HG02759 (cell line): ENCODE data around the gene IRX2.

Source experiments
- ATAC-seq: cut with Tn5 transposase; IDR thresholded peaks from one replicate; pipeline ENCODE4 v1.9.1; 2021; ENCODE audit warnings: mild to moderate bottlenecking, moderate library complexity; ENCODE audit not compliant: unreplicated experiment

IRX2 gene

DNA sequence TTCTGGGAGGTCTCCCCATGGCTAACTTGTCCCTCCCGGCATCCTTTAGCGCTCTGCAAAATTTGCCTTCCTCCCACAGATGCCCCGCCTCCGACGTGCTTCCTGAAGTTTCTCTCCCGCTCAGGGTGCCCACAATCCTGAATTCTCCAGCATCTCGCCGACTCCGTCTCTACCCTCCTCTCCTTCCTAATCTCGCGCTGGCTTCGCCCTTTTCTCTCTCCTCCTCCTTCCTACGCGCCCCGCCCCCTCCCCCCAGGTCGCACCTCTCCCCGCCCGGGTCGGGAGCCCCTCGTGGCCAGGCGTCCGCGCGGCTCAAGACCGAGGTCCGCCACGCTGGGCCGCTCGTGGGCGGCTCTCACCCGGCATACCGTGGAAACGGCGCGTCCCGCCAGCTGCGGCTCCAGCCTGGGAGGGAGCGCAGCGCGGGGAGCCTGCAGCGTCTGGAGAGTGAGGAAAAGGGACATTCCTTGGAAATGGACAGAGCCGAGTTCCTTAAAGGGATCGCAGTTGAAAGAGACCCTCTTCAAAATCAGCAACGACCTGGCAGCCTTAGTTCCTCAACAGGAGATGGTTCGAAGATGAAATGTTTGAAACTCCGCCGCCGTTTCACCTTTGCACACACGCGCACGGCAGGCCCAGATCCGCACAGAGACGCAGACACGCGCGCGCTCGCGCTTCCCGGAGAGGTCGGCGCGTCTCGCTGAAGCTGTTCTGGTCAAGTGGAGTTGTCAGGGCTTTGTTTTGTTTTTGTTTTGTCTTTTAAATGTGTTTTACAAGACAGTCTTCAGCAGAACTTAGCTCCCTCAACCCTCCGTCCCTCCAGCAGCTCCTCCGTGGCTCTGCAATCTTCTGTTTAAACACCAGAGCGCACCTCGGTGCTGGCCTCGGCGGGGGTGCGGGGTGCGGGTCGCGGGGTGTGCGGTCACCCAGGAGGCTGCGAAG, 5.0 kb upstream of the IRX2 start:
- no peak for ATAC-seq

- no peak for ATAC-seq
These were observed 4.2 kb upstream of the IRX2 start for GRCh38 chr5:2755681-2756171.

GRCh38 chr5:2755076-2755680, 3.7 kb upstream of the IRX2 start:
- no peak for ATAC-seq

DNA sequence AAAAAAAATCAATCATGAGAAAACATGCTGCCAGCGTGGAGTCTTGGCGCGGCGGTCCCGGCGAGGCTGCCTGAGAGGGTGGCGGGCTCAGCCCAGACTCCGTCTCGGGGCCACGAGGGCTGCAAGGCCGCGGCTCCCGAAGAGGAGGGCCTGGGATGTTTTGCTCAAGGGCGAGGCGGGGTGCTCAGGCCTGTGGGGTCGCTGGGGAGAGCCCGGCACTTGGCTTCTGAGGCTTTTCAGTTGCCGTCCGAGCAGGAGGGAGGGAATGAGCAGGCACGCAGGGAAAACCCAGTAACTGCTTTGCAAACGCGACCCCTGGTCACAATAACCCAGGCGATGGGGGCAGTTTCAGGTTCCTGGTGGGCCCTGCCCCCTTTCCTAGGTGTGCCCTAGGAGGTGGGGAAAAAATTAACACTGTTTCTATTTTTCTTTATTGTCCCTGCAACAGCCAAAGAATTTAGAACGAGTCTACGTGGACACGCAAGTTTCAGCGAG, 3.2 kb upstream of the IRX2 start:
- no peak for ATAC-seq

GRCh38 chr5:2753452-2754420, 2.3 kb upstream of the IRX2 start:
- no peak for ATAC-seq

- ATAC-seq = no peak
These were observed 1.5 kb upstream of the IRX2 start for GRCh38 chr5:2752821-2753439.

DNA sequence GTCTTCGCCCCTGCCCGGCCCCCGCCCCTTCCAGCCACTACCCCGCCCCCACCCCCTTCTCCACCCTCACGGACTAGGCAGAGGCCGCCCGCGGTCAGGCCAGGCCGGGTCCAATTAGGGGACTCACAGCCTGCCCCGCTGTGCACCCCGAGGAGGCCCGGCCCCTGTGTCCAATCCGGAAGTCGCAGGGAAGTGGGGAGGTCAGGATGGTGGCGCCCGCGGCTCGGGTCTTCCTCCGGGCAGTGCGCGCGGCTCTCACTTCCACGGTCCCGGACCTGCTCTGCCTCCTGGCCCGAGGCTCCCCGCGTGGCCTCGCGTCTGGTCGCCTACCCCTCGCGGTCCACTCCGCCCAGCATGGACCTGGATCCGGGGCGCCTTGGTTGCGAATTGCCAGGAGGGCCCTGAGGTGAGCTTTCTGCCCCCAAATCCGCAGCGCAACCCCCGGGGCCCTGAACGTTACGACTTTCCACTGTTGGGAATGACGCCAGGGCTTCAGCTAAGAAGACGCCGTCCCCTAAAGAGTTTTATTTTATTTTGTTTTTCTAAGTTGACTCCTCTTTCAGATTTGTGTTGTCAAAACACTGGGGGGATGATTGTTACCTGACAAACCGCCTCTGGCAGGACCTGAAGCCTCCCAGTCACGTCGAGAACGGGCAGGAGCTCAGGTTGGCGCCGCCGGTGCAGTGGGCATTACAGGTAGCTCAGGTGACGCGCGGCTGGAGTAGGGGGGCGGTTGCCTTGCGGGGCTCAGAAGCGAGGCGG, 763 bp upstream of the IRX2 start:
- no peak for ATAC-seq

DNA sequence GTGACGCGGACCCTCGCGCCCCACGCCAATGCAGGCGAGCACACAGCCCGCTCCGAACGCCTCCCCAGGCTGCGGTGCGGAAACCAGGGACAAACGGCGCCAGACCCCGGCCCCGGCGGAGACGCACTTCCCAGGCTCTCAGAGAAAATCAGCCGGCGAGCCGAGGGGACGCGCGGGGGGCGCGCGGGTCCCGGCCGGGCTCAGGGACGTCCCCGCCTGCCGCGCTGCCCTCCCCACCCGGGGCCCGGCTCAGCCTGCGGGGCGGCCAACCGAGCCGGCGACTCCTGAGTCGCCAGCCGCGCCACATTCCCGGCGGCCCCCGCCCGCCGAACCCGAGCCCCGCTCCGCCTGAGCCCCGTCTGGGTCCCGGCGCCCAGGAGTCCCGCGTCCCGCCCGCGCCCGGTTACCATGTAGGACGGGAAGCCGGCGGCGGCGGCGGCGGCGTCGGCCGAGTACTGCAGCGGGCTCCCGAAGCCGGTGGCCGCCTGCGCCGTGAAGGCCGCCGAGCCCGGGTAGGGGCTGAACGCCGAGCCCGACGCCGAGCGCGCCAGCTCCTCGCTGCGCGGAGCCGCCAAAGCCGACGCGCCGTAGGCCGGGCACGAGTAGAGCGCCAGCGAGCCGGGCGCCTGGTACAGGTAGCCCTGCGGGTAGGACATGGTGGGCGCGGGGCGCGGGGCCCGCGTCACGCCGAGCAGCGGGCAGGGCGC, 566 bp downstream of the IRX2 start:
- no peak for ATAC-seq

DNA sequence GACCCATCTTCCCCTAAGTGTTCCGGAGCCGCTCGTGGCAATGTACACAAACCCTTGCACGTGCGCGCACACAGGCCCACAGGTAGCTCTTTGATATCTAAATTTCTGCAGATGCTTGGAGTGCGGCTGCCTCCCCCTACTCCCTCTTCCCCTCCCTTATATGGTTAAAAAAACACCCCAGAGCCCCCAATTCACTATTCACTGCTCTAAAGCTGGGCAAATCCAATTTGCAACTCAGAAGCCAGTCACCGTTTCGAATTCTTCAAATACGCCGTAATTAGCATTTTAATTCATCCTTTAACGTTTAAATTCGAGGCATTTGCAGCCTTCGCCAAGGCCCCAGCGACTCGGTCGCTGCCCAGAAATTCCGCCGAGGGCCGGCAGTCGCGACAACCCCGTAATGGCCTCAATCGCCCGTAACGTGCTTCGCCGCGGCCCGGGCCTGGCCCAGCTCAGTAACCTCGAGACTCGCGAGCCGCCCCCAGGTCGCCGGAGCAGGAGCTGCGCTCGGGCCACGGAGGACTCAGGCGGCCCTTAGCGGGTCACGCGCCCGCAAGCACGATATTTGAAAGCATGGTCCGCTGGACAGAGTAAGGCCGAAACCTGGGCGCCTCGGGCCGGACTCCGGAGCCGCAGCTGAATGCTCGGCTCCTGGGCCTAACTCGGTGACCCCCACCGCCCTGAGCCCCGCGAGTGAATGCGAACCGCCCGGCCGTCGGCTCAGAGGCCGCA, 1.3 kb downstream of the IRX2 start:
- ATAC-seq = no peak

- ATAC-seq = no peak
These were observed 1.9 kb downstream of the IRX2 start for GRCh38 chr5:2749514-2750025.

GRCh38 chr5:2748861-2749513, 2.5 kb downstream of the IRX2 start:
- ATAC-seq = no peak

- no peak for ATAC-seq
These were observed 3.2 kb downstream of the IRX2 start for GRCh38 chr5:2748179-2748860.

- no peak for ATAC-seq
These were observed 3.9 kb downstream of the IRX2 start for GRCh38 chr5:2747363-2748162.

DNA sequence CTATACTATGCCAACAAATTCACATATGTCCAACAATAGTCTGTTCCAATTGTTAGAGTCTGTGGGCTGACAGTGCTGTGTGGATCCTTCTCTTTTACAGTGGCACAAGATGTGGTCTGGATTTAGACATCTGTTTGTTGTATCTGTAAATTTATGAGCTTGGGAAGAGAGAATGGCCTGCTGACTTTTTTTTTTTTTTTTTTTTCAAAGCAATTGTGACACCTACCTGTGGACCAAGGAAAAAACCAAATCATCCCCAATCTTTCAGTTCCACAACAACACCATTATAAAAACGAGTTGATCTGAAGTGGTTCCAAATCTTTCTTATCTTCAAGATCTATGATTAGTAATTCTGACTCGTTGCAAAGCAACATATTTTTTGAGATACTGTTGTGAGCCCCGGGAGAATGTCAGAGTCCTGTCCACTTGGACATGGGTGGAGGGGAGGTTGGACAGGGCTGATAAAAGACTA, 4.9 kb downstream of the IRX2 start:
- no peak for ATAC-seq

DNA sequence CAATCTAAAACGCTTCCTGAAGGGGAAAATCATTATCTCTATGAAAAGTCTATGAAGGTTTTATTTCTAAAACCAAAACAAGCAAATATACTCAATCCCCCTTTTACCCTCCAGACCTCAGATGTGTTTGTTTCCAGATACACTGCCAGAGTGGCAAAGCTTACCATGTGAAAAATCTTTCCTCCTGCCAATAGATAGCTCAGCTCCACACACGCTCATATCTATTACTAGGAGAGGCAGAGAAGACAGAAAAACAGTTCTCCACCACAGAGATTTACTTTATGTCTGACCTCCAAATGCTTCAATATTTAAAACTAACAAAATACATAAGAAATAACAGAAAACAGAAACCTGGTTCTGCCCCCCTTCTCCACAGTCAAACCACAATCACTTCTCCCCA, 7.0 kb downstream of the IRX2 start:
- no peak for ATAC-seq
